Activated naive CD4-positive, alpha-beta T cell treated with anti-CD3 and anti-CD28 coated beads, Interleukin-2, amount 50 U/mL, for 16 hours (primary cell): Measurements from ENCODE around the gene YIF1A.
"Not testable (repeated sequence)": the region's sequence is repeated elsewhere in the genome, so short reads cannot be mapped to it uniquely, and the experiment has no call there.

Experiments
- DNase-seq: peaks from one replicate; pipeline ENCODE4 v3.0.0-alpha.2; 2020

The YIF1A gene

GRCh38 chr11:66267379-66268243 is 21.3 kb downstream of the YIF1A start:
- DNase-seq = peak; percentile 85

GRCh38 chr11:66267039-66267378 is 21.9 kb downstream of the YIF1A start:
- DNase-seq = no peak

- no peak for DNase-seq
Observed at GRCh38 chr11:66266378-66267038, 22.4 kb downstream of the YIF1A start.

DNA sequence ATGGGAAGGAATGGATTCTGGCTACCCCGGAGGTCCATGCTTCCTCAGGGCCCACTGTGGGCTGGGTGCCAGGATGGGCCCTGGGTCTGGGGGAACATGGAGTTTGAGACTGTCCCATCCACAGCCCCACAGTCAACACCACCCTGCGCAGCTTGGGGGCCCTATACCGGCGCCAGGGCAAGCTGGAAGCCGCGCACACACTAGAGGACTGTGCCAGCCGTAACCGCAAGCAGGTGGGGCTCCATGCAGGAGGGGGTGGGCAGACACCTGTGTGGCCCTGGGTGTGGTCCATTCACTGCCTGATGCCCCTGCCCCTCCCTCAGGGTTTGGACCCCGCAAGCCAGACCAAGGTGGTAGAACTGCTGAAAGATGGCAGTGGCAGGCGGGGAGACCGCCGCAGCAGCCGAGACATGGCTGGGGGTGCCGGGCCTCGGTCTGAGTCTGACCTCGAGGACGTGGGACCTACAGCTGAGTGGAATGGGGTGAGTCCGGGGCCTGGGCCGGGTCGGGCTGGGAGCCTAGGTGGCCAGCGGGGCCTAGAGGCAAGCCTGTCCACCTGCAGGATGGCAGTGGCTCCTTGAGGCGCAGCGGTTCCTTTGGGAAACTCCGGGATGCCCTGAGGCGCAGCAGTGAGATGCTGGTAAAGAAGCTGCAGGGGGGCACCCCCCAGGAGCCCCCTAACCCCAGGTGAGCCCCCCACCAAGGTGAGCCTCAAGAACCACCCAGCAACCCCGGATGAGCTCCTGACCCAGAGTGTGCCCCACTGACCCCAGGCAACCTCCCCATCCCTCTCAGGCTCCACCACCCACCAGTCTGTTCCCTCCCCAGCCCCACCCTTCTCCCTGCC is 23.2 kb downstream of the YIF1A start:
- DNase-seq = no peak

DNA sequence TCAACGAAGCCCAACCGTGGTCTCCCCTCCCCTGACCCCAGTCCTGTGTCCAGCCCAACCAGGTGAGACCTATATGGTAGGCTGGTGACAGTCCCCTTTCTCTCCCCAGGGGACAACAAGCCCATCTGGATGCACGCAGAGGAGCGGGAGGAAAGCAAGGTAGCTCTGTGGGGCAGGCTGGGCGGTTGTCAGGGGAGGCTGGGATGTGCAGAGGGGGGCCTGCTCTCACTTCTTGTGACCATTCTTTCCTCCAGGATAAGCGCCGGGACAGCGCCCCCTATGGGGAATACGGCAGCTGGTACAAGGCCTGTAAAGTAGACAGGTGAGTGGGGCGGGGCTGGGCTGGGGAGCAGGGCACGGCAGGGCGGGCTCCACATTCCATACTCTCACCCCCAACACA is 24.0 kb downstream of the YIF1A start:
- peak; percentile 43 for DNase-seq

GRCh38 chr11:66264383-66264782 is 24.6 kb downstream of the YIF1A start:
- no peak for DNase-seq

- DNase-seq = no peak
Observed at GRCh38 chr11:66263785-66264184, 25.2 kb downstream of the YIF1A start.

GRCh38 chr11:66263231-66263630 is 25.7 kb downstream of the YIF1A start:
- no peak for DNase-seq

DNA sequence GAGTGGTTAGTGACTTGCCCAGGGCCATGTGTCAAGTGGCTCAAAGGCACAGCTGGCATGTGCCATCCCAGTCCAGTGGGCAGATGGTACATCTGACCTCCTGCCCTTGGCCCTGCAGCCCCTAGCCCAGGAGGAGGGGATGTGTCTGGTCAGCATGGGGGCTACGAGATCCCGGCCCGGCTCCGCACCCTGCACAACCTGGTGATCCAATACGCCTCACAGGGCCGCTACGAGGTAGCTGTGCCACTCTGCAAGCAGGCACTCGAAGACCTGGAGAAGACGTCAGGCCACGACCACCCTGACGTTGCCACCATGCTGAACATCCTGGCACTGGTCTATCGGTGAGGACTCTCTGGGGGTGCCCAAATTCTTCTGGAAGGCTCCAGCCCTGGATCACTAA is 26.2 kb downstream of the YIF1A start:
- no peak for DNase-seq

- no peak for DNase-seq
Observed at GRCh38 chr11:66262191-66262590, 26.8 kb downstream of the YIF1A start.

DNA sequence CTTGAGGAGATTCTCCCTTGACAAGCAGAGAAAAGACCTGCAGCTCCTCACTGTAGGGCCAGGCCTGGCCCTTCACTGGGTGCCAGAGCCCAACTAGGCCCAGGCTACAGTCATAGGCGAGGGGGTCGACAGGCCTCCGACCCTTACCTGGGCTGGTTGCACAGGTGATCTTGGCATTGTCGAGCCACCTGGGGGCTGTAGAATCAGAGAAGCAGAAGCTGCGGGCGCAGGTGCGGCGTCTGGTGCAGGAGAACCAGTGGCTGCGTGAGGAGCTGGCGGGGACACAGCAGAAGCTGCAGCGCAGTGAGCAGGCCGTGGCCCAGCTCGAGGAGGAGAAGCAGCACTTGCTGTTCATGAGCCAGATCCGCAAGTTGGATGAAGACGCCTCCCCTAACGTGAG is 27.4 kb downstream of the YIF1A start:
- no peak for DNase-seq

DNA sequence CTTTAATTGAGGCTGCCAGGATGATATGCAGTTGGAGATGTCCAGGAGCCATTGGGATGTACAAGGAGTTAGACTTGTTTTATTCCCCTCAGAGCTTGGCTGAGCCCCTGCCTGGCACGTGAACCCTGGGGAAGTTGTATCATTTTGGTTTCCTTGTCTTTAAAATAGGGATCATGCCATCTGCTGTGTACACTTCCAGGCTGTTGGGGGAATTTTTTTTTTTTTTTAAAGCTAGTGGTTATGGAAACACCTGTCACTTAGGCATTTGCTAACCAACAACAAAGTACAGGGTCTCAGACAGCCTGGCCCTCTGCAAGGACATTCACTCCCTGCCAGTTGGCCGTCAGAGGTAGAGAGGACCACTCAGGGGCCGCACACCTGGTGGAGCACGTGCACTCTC is 29.0 kb downstream of the YIF1A start:
- DNase-seq = no peak

DNA sequence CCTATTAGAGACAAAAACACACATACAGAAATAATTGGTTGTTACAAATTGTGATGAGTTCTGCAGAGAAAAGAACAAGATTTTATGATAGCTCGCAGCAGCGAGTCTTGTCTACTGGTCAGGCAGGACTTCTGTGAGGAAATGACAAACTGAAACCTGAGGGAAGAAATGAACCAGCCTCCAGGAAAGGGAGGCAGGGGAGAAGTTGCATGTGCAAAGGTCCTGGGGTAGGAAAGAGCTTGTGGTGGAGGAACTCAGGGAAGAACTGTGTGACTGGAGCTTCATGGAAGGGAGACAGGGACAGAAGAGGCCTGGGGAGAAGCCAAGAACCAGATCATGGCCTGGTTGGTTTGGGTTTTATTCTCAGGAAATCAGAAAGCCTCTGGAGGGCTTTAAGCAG is 29.7 kb downstream of the YIF1A start:
- DNase-seq = no peak

- no peak for DNase-seq
Observed at GRCh38 chr11:66258473-66258893, 30.5 kb downstream of the YIF1A start.

GRCh38 chr11:66253081-66253480 is 35.9 kb downstream of the YIF1A start:
- DNase-seq = not testable (repeated sequence)

- DNase-seq = no peak
Observed at GRCh38 chr11:66251809-66252208, 37.1 kb downstream of the YIF1A start.

DNA sequence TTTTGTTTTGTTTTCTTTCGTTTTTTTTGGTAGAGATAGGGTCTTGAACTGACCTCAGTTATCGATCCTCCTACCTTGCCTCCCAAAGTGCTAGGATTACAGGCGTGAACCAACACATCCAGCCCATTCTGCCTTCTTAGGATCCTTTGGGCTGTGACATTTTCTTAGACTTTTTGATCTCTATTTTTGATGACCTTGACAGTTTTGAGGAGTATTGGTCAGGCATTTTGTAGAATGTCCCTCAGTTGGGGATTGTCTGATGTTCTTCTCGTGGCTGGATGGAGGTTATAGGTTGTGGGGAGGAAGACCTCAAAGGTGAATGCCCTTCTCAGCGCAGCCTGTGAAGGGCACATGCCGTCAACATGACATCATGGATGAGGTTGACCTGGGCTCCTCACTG is 40.0 kb downstream of the YIF1A start:
- DNase-seq = no peak

DNA sequence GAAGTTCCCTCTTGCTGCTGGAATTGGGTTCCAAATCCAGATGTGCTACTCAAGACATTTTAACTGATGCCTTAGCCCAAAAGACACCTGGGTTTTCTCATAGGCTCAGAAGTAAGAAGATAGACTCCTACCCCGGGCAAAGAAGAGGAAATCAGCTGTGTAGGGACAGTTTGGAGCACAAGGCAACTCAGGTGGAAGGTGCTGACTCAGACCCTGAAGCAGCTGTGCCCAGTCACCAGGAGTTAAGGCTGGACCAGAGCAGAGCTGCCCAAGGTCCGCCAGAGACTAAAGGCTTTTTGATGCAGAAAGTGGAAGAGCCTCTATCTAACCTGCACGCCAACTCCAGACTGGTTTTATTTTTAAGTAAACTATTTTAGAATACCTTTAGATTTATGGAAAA is 41.1 kb downstream of the YIF1A start:
- no peak for DNase-seq

DNA sequence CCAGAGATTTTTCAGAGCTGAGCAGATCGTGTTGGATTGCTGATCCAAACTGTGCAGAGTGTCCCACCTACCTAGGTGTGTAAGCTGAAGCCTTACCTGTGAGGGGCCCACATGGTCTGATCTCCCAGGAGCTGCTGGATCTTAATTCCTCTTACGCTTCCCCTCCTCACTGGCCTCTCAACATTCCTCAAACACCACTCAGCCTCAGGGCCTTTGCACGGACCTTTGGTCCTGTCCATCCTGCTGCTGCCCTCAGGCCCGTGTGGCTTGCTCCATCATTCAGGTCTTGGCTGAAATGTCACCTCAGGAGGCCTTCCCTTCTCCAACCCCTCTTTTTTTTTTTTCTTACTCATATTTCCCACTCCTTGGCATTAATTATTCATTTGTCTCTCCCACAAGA is 41.6 kb downstream of the YIF1A start:
- DNase-seq = no peak

GRCh38 chr11:66243782-66244535 is 45.0 kb downstream of the YIF1A start:
- DNase-seq = no peak

DNA sequence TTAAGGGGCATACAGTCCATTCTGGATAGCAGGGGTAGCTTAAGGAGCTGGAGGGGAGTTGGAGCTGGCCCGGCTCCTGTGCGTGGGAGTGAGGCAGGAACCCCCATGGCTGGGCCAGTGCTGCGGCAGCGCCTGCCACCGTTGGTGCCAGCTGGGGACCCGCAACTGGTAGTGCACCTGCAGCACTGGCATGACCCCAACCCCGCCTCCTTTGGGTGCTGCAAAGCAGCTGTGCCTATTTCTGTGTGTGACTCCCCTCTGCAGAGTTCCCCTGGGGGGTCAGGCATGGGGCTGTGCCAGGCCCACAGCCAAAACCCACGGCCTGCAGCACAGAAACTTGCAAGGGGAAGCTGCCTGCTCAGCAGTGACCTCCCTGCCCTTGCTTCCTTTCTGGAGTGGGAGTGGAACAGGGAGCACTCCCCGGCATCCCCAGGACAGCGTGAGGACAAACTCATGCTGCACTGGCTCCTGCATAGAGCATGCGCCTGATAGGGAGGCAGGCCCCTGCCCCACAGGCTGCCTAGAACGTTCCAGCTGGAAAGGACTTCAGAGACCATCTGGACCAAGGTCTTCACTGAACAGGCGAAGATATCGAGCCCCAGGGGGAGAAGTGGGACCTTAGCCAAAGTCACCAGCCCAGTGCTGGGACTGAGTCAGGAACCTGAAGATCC is 46.7 kb downstream of the YIF1A start:
- DNase-seq = no peak

DNA sequence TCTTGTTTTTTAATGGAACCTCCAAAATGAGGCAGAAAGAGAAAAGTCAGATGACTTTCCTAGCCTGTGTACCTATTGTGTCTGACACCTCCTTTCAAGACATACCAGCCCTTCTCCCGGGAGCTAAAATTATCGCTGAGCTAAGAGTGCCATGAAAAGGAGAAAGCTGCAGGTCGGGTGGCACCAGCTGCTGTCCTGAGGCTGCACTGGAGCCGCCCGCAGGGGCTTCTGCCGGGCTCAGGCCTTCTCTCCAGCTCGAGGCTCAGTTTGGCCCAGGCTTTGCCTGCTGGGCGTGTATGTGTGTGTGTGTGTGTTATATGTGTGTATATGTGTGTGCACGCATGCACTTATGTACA is 48.2 kb downstream of the YIF1A start:
- DNase-seq = no peak
